ENCODE results near the gene CTXN2. TPM values are rescaled to one million over a fixed set of nuclear protein-coding genes. Genes with fewer than 3 reads are reported as not detected.

Gene CTXN2
- total and polyA plus RNA-seq, 7 donors = 0.13 to 0.27 (median 0.16) TPM; not detected in 4

DNA sequence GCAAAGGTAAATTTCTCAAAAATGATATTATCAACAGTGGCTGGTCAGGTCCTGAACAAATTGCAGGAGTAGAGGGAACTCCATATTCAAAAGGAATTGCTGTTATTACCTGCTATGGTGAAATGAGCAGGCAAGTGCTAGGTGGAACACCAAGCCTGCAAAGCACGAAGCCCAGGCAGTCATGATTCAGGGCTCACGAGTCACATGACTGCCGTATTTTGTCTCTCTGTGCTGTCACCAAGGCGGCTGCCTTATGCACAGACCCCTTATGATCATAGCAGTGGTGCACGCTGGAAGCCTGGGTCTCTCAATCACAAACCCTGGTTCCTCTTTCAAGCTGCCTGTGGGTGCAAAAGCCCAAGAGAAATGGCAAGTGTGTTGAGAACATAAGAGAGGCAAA lies 39.0 kb downstream of the CTXN2 start:
- no peak overlapping the region for H3K4me3 ChIP-seq
- no peaks in the 10 kb centered on the region for H3K36me3 ChIP-seq
- H3K27me3 ChIP-seq = no peaks in the 10 kb centered on the region
- WGBS, 2 donors = 88 to 90% methylated on average over 5 of the region's 5 CpGs
- TF ChIP-seq, protein P1, sequence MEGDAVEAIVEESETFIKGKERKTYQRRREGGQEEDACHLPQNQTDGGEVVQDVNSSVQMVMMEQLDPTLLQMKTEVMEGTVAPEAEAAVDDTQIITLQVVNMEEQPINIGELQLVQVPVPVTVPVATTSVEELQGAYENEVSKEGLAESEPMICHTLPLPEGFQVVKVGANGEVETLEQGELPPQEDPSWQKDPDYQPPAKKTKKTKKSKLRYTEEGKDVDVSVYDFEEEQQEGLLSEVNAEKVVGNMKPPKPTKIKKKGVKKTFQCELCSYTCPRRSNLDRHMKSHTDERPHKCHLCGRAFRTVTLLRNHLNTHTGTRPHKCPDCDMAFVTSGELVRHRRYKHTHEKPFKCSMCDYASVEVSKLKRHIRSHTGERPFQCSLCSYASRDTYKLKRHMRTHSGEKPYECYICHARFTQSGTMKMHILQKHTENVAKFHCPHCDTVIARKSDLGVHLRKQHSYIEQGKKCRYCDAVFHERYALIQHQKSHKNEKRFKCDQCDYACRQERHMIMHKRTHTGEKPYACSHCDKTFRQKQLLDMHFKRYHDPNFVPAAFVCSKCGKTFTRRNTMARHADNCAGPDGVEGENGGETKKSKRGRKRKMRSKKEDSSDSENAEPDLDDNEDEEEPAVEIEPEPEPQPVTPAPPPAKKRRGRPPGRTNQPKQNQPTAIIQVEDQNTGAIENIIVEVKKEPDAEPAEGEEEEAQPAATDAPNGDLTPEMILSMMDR (IDR thresholded peaks at IDR 0.05) = no peak
- TF ChIP-seq EP300 (IDR thresholded peaks at IDR 0.05) (no peak), POLR2A (IDR thresholded peaks at IDR 0.05) (no peak), POLR2AphosphoS5 (IDR thresholded peaks at IDR 0.05) (no peak)
- no peak for DNase-seq
- H3K27ac ChIP-seq = no peak overlapping the region
- no peaks in the 10 kb centered on the region for H3K9me3 ChIP-seq
- intact Hi-C loops (cut with DNase I) = no loop called here
- H3K4me1 ChIP-seq = no peaks in the 10 kb centered on the region

DNA sequence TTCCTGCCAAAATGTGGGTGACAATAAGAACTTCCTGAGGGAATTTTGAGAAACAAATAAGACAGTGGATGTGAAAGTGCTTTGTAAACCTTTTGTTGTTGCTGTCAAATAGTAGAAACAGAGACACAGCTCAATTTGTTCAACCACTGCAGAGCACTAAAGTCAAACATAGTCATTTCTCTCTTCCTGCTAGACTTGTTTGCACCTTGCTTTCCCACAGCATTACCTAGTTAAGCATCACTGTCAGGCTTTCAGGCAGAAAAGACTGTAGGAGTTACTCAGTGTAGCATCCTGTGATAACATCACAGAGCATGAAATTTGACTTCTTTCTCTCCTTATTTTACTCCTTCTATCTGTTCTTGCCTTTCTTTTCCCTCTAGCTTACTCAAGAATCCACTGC lies 41.8 kb downstream of the CTXN2 start:
- TF ChIP-seq, protein P1 (IDR thresholded peaks at IDR 0.05) = no peak
- TF ChIP-seq EP300 (IDR thresholded peaks at IDR 0.05) (no peak), POLR2AphosphoS5 (IDR thresholded peaks at IDR 0.05) (no peak), POLR2A (IDR thresholded peaks at IDR 0.05) (no peak)
- Histone ChIP-seq H3K27me3 (no peaks in the 10 kb centered on the region), H3K9me3 (no peaks in the 10 kb centered on the region), H3K36me3 (no peaks in the 10 kb centered on the region), H3K27ac (no peak overlapping the region), H3K4me3 (no peak overlapping the region), H3K4me1 (no peaks in the 10 kb centered on the region)
- intact Hi-C loops (cut with DNase I) = no loop called here
- DNase-seq = no peak

DNA sequence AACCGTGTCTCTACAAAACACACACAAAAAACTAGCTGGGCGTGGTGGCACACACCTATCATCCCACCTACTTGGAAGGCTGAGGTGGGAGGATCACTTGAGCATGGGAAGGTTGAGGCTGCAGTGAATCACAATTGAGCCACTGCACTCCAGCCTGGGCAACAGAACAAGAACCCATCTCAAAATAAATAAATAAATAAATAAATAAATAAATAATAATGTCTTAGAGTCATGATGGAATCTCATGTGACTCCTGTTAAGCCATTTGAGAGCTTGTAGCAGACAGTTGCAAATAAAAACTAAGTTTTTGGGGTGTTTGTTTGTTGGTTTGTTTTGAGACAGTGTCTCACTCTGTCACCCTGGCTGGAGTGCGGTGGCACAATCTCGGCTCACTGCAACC lies 47.9 kb downstream of the CTXN2 start:
- Histone ChIP-seq H3K4me3 (no peak overlapping the region), H3K9me3 (no peaks in the 10 kb centered on the region), H3K36me3 (no peaks in the 10 kb centered on the region), H3K27ac (no peak overlapping the region), H3K27me3 (no peaks in the 10 kb centered on the region), H3K4me1 (no peaks in the 10 kb centered on the region)
- DNase-seq = no peak
- TF ChIP-seq EP300 (IDR thresholded peaks at IDR 0.05) (no peak), POLR2AphosphoS5 (IDR thresholded peaks at IDR 0.05) (no peak), POLR2A (IDR thresholded peaks at IDR 0.05) (no peak)
- TF ChIP-seq, protein P1 (IDR thresholded peaks at IDR 0.05) = no peak
- 89 to 93% methylated on average over 4 of the region's 4 CpGs for WGBS, 2 donors
- intact Hi-C loops (cut with DNase I) = no loop called here

DNA sequence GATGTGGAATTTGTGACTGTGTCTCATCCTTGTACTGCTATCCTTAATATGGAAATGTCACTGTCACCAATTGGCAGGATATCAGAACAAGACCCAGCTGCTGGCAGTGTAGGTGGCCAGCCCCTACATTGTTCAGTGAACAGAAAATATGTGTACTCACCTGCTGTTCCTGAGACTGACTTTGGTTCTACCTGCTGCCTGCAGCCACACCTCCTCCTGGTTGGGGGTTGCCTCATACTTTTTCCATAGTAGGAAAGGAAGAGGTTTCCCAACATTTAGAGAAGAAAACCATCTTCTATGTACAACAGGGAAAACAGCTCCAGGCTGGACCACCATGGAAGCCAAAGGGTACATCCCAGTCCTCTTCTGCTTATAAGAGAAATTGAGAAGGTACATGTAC lies 50.5 kb downstream of the CTXN2 start:
- Histone ChIP-seq H3K36me3 (no peaks in the 10 kb centered on the region), H3K9me3 (no peaks in the 10 kb centered on the region), H3K27me3 (no peaks in the 10 kb centered on the region), H3K27ac (no peak overlapping the region), H3K4me1 (no peaks in the 10 kb centered on the region), H3K4me3 (no peak overlapping the region)
- intact Hi-C loops (cut with DNase I) = no loop called here
- DNase-seq = no peak
- TF ChIP-seq POLR2AphosphoS5 (IDR thresholded peaks at IDR 0.05) (no peak), POLR2A (IDR thresholded peaks at IDR 0.05) (no peak), EP300 (IDR thresholded peaks at IDR 0.05) (no peak)
- TF ChIP-seq, protein P1 (IDR thresholded peaks at IDR 0.05) = no peak

DNA sequence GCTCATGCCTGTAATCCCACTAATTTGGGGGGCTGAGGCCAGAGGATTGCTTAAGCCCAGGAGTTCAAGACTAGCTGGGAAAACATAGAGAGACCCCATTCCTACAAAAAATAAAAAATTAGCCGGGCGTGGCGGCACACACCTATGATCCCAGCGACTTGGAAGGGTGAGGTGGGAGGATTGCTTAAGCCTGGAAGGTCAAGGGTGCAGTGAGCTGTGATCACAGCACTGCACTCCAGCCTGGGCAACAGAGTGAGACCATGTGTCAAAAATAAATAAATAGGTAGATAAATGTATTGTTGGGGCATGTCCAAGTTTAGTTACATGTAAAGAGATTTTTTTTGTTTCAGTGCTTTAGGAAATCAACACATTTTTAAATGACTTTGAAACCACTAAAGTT lies 51.1 kb downstream of the CTXN2 start:
- Histone ChIP-seq H3K36me3 (no peaks in the 10 kb centered on the region), H3K27me3 (no peaks in the 10 kb centered on the region), H3K9me3 (no peaks in the 10 kb centered on the region), H3K4me3 (no peak overlapping the region), H3K4me1 (no peaks in the 10 kb centered on the region), H3K27ac (no peak overlapping the region)
- no peak for DNase-seq
- WGBS, 2 donors = 84 to 90% methylated on average over 4 of the region's 4 CpGs
- intact Hi-C loops (cut with DNase I) = no loop called here
- TF ChIP-seq POLR2A (IDR thresholded peaks at IDR 0.05) (no peak), EP300 (IDR thresholded peaks at IDR 0.05) (no peak), POLR2AphosphoS5 (IDR thresholded peaks at IDR 0.05) (no peak)
- TF ChIP-seq, protein P1 (IDR thresholded peaks at IDR 0.05) = no peak
